Stimulated activated CD8-positive, alpha-beta memory T cell treated with anti-CD3 and anti-CD28 coated beads, Interleukin-12 subunit alpha, Interleukin-12 subunit beta, amount 100 ng/mL, for 24 hours (primary cell): ENCODE results near the gene LBHD1.
"Not testable (repeated sequence)": the region's sequence is repeated elsewhere in the genome, so short reads cannot be mapped to it uniquely, and the experiment has no call there.

ENCODE experiments used
- DNase-seq: peaks from one replicate; pipeline ENCODE4 v3.0.0-alpha.2; 2020; ENCODE audit errors: extremely low read depth

Gene LBHD1

DNA sequence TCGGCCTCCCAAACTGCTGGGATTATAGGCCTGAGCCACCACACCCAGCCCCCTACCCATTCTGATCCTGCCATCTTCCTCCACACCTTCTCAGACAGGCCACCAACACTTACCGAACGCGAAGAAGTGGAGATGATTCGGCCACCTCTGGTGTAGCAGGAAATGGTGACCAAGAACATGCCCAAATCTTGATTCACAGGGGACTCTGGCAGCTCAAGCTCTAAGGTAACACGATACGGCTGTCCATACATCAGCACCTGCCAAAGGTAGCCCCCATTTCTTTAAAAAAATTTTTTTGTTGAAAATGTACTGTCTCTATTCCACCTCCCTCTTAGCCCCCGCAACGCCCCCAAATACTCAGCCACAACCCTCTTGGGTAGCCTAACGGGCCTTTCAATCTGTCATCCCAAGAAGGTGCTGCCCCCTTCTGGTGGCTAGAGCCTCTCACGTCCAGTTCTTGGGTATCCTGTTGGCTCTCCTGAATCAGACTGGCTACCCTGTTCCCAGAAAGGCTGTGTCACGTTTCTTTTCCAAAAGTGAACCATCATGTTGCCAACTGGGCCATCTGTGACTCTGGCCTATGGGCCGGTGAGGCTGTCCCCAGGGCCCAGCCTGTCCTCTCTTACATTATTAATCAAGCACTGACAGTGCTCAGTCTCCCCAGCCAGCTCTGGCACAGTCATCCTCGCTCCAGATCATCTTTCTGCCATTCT lies 22.5 kb upstream of the LBHD1 start:
- peak; percentile 54 for DNase-seq

DNA sequence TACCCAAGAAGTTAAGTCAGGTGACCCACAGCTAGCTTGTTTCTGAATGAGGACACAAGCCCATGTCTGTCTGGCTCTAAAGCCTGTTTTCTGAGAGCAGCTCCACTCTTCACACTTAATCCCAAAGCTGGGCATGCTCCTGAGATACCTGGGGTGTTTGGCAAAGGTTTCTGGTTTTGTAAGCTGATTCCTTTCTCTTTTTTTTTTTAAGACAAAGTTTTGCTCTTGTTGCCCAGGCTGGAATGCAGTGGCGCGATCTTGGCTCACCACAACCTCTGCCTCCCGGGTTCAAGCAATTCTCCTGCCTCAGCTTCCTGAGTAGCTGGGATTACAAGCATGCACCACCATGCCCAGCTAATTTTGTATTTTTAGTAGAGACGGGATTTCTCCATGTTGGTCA lies 21.6 kb upstream of the LBHD1 start:
- not testable (repeated sequence) for DNase-seq

DNA sequence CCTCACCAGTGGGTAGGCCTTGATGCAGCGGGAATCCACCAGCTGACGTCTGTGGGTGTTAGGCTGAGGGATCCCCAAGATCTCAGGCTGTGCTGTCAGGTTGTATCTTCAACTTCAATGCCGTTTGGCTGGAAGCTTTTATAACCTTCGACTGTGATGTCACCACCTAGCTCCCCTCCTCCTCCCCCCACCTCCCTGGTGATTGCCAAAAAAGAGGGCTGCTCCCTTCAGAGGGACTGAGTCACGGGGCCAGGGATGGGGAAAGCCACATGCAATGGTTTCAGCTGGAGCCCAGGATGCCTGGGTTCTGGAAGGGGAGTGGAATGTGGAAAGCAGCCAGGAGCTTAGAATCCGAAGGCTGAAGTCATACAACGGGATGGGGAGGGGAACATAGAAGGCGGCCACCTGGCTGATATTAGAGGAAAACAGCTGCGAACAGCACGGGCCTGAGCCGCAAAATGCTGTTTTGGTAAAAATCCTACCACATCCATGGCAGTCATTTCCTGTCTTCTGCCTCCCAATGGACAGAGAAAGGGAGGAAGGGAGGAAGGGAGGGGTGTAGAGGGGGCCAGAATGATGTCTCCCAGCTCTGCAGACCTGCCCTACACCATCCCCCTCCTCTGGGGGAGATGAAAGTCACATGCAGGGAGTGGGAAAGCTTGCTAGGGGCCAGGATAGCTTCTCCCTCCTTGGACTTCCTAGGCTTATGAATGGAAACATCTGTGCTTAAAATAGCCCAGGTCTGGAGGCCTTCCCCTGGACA lies 17.5 kb upstream of the LBHD1 start, which contains the start of gene LRRN4CL:
TSS of gene LRRN4CL (minus strand) at position 110 of the 763 bp plus-strand sequence. CDS start 1,022 bp downstream, outside the sequence.
- DNase-seq, result no peak

DNA sequence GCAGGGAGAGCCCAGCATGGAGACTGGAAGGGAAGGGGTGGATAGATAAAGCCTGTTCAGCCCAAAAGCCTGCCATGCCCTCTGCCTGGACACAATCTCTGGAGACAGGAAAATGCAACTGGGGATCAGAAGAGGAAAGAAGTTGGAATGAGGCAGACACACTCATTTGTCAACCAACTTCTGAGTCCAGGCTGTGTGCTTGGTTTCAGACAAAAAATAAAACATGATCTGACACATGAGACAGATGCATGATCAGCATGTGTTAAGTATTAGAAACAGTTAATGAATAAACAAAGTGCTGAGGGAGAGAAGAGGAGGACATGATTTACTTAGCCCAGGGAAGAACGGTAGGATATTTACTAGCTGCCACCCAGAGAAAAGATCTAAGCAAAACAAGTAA lies 16.4 kb upstream of the LBHD1 start:
- no peak for DNase-seq

DNA sequence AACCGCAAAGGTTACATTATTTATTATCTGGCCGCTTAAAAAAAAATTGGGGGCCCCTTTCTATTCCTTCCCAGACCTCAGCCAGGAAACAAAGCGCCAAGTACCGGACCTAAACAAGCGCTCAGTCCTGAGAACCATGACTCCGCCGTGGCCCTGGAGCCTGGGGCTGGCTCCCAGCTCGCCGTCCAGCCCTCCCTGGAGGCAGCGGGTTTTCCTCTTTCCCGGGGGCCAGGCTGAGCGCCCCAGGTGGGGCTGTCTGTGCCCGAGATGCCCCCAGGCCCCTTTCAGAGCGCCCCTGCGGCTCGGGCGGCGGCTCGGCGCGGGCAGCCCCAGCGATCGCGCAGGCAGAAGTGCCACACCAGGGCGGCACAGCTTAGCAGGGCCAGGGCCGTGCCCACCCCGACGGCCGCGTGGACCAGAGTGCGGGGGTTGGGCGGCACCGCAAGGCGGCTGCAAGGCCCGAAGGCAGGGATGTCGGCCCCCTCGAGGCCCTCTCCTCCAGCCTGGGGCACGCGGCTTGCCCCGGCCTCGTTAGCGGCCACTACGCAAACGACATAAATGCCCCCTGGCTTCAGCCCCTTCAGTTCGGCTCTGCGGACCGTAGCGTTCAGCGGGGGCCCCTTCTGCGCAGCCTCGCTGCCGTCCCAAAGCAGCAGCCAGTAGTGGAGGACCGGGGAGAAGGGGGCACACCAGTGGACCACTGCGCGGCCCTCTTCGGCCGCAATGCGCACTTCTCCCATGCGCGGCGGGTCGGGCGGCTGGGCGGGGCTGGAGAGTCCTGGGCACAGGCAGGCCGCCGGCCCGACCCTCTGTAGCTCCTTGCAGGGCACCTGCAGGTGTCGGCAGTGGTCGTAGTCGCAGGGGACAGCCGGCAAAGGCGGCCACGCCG lies 15.7 kb upstream of the LBHD1 start:
- DNase-seq, result no peak

DNA sequence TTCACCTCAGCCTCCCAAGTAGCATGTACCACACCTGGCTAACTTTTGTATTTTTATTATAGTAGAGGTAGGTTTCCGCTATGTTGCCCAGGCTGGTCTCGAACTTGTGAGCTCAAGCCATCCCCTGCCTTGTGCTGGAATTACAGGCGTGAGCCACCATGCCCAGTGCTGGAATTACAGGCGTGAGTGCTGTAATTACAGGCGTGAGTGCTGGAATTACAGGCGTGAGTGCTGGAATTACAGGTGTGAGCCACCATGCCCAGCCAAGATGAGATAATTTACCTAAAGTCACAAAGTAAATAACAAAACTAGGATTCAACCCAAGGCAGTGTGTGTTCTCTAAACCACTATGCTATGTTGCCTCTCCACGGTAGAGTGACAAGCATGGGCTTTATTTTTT lies 10.5 kb upstream of the LBHD1 start:
- no peak for DNase-seq

DNA sequence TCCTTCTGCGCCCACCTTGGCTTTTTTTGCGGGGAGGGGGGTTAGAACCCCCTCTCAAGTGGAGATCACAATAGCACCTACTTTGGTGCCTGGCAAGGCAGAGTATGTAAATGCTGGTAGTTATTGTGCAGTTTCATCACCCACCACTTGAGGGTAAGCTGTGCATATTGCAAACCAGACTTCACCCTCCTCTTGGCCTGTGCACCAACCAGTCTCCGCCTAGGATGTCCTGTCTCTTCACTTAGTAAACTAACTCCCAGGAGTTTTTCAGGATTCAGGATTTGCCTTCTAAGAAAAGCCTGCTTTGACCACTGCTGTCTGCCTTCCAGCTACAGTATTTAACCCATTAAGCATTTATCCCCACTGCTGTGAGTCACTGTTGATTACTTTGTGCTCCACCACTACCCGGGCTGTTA lies 8.8 kb upstream of the LBHD1 start:
- no peak for DNase-seq

DNA sequence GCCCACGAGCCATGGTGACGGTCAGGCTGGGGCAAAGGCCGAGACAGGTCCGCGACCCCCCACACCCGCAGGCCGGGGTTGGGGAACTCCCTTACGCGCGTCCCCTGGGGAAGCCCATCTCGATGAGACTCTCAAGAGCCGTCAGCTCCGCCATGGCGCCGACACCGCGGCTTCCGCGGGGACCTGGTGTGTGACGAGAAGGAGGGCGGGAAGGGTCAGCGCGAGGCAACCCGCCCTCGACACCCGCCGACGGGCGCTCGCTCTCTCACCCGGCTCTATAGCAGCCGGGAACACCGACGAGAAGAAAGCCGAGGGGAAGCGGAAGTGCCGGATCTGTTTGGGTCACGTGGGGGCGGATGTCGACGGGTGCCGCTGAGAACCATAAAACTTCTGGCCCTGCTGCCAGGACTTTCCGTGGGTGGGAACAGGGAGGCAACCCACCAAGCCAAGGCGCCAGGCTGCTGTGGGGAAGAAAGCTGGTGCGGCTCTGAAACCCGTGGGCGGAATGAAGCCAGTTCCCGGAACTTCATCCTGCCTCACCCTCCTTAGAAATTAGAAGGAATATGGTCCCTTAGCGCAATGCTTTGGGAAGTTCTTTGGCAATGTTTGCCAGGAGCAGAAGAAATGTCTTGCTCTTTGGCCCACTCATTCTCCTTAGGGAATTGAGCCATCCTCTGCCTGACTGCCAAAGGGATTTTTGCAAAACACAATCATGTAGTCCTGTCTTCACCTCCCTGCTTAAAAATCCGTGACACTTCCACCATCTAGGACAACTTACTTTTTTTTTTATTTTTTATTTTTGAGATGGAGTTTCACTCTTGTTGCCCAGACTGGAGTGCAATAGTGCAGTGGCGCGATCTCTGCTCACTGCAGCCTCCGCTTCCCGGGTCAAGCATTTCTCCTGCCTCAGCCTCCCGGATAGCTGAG lies 7.0 kb upstream of the LBHD1 start, which contains the start of gene UBXN1:
TSS of gene UBXN1 (minus strand) at position 304 of the 927 bp plus-strand sequence. CDS start at position 154, 150 bp downstream.
- peak; percentile 74 for DNase-seq

DNA sequence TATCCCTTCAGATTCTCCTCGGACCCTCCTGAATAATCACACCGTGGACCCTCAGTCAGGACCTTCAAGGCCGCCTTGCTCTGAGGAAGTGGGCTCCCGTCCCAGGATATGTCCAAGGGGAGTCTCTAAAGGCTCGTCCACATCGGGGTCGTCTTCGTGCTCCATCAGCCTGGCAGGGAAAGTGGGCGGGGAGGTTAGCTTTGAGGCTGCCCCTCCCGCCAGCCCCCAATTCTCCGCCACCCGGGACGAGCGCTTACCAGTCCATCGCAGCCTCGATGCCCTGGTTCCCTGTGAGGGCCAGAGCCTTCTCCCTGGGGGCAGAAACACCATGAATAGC lies 6.3 kb upstream of the LBHD1 start:
- DNase-seq, result no peak

DNA sequence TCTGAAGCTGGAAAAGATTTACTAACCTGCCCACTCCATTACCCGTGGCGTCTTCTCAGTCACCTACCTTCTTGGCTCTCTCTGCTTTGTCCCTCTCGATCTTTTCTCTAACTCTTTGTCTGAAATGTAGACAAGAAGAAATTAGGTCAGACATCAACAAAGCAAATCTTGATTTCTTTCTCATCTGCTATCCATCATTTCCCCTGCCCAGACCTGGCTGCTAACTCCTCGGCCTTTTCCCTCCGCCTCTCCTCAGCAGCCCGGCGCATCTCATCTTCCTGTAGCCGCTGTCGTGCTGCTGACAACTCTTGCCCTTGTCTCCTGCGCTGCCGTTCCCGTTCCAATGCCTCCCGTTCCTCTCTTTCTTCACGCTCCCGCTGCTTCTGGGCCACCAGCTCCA lies 5.6 kb upstream of the LBHD1 start:
- DNase-seq, result no peak

DNA sequence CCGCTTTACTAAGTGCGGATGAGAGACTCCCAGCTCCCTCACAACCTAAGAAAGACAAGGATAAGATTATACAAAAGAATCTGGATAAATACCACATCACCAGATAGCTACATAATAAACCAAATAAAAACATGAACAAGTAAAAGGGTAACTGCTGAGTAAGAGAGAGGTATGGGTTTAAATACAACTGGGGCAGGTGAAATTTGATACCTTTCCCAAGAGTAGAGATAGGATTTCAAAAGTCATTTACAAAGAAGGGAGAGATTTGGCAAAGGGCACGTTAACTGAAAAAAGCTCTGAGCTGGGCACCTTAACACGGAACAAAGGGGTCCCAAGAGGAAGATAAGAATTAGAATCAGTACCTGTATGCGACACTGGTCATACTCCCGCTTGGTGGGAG lies 5.1 kb upstream of the LBHD1 start:
- no peak for DNase-seq

DNA sequence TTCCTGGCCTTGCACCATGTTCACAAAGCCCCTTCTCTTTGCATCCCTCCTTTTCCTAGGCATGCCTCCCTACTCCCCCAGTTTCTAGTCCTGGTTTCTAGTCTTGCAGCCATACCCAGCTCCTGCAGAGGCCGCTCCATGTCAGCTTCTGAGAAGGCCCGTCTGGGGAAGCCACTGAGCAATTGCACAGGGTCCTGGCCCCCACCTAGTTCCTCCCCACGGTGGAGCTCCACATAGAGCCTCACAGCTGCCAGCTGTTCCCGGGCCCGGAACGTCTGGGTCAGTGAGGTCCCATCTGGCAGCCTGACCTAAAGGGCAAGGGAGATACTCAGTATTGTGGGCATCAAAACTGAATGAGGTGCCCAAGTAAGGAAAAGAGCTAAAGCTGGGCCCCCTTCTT lies 4.6 kb upstream of the LBHD1 start:
- DNase-seq, result no peak

DNA sequence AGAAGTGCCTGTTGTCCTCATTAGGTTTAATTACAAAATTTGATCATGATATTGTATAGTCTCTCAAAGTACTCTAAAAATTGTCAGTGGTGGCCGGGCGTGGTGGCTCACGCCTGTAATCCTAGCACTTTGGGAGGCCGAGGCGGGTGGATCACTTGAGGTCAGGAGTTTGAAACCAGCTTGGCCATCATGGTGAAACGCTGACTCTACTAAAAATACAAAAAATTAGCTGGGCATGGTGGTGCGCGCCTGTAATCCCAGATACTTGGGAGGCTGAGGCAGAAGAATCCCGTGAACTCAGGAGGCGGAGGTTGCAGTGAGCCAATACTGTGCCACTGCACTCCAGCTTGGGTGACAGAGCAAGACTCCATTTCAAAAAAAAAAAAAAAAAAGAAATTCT lies 3.3 kb upstream of the LBHD1 start:
- not testable (repeated sequence) for DNase-seq

DNA sequence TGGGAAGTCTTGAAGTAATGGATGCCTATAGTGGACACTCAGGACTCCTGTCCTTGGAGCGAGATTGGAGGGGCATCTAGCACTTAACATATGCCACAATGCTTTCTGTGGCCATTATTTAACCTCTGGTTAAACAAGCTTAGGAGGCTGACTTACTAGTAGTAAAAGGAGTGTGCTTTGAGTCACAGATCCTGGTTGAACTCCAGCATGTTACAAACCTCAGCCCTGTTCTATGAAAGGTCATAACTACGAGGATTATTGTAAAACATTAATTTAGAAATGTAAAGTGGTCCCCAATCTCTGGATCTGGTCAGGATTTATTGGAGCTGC lies 1.1 kb upstream of the LBHD1 start:
- DNase-seq, result no peak

DNA sequence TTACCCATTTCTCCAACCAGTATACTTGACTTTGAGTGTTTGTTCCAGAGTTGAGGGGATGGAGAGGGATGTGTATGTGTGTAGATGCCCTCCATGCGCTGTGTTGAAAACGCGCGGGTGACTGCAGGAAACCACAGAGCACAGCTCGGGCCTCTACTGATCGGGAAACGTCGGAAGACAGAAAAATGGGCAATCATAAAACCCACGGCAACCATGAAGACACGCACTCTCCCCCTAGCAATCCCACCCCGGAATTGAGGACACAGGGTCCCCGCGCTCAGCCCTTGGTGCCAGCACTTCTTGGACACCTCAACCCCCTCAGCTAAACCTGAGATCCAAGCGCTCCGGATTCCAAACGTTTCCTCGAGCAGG lies 845 bp downstream of the LBHD1 start:
- no peak for DNase-seq

DNA sequence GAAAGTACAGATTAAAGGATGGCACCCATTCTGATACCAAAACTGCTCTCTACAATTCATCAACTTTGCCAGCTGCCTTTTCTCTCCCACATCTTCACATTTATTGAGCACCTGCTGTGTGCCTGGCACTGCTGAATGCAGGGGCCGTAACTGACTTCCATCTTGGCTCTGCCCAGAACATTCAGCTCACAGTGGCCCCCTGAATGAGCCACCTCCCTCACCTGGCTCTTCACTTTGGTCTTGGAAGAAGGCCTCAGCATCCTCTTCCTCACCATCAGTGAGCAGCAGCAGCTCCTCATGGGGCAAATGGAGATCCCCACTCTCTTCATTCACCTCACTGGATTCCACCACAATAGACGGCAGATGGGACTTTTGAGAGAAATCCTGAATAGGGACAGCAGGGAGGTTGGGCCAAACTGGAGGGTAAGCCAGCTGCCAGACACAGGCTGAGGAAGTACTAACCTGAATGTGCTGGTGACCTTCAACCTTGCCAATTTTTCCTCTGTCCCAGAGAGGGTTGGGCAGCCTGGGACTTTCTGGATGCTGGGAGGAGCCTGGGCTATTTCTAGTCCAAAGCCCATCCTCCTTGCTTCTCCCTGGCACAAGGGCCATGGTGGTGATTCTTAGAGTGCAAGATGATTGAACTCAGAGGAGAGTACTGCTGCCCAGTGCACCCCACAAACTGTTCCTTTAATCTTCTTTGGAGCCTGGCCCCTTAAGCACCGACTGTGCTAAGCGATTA lies 2.5 kb downstream of the LBHD1 start:
- DNase-seq, result no peak

DNA sequence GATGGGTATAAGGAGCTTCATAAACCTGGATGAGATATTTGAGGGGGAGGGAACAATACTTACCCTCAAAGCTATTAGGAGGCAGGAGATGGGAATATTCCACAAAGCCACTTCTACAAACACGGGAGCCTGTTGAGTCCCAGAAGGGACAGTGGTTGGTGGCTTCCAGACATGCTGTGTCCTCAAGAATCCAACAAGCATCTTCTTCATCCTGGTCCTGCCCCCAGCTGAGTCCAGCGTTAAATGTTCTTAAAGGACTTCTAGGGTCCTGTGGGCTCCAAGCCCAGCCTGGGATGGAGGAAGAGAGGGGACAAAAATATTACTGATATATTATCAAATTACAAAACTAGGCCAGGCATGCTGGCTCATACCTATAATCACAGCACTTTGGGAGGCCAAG lies 4.6 kb downstream of the LBHD1 start:
- no peak for DNase-seq

DNA sequence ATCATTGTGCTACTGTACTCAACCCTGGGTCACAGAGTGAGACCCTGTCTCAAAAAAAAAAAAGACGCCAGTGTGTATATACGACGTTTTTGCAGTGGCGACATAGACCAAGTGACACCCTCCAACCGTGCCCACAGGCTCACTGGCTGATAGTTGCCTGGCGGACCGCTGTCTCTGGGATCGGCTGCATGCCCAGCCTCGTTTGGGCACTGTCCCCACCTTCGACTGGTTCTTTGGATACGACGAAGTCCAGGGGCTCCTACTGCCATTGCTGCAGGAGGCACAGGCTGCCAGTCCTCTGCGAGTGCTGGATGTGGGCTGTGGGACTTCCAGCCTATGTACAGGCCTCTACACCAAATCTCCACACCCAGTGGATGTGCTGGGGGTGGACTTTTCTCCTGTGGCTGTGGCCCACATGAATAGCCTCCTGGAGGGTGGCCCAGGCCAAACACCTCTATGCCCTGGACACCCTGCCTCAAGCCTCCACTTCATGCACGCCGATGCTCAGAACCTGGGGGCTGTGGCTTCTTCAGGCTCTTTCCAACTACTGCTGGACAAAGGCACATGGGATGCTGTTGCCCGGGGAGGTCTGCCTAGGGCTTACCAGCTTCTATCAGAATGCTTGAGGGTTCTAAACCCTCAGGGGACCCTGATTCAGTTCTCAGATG lies 5.7 kb downstream of the LBHD1 start:
- no peak for DNase-seq

DNA sequence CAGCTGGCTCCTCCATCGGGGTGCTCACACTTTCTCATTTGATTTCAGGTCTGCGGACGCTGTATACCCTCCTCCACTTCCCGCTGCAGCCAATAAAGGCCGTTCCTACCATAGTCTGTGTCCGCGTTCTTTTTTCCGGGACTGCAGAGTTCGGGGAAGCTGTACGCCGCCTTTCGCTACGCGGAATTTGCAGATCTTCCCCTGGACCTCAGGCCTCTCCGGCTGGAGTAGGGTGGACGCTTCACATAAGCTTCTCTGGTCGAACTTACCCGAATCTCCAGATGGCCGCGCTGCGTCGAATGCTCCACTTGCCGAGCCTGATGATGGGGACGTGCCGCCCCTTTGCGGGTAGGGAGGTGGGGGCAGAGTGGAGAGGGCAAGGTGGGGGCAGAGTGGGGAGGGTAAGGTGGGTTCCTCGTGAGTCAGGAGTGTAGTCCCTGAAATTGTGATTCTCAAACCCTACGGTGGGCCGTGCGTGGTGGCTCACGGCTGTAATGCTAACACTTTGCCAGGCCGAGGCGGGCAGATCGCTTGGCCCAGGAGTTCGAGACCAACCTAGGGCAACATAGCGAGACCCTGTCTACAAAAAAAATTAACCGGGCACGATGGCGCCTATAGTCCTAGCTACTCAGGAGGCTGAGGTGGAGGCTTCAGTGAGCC lies 6.3 kb downstream of the LBHD1 start:
- DNase-seq, result no peak
